K562 (cell line): ENCODE data around the gene CNKSR3.

ENCODE experiments used
- KAT7 ChIP-seq: sonication (generic); formaldehyde crosslinking; IDR thresholded peaks from 2 replicates; pipeline ENCODE4 v1.8.0; 2022; ENCODE audit warnings: missing genetic modification reagents, mild to moderate bottlenecking, borderline replicate concordance
- RCOR1 ChIP-seq, 2 experiments: IDR thresholded peaks; 2 replicates each; pipeline ENCODE4 v1.6.1; 2012; ENCODE audit warnings: low read depth in 2 of 2, low read length in 2 of 2, borderline replicate concordance in 1 of 2, improper control_type of control experiment in 1 of 2
- RNF2 ChIP-seq: sonication (generic); IDR thresholded peaks from 2 replicates; pipeline ENCODE4 v1.6.1; 2016
- SMAD4 ChIP-seq: fragments of 250-450 bp; sonication (Bioruptor Pico); conservative IDR thresholded peaks from 2 replicates; pipeline ENCODE4 v1.8.0; 2021; ENCODE audit warnings: inconsistent platforms, mild to moderate bottlenecking, moderate library complexity
- SREBF2 ChIP-seq: sonication (generic); formaldehyde crosslinking; IDR thresholded peaks from 2 replicates; pipeline ENCODE4 v1.4.0; 2020; ENCODE audit warnings: mild to moderate bottlenecking, missing genetic modification reagents
- U2AF2 ChIP-seq: fragments of 200-400 bp; formaldehyde crosslinking; optimal IDR thresholded peaks from 2 replicates; pipeline ENCODE3; 2017; ENCODE audit warnings: low read depth, mild to moderate bottlenecking, low read length
- YY1 ChIP-seq, 3 experiments: IDR thresholded peaks; 2 replicates each; pipeline ENCODE4 v1.6.1; 2011; ENCODE audit warnings: low read length in 2 of 3, mild to moderate bottlenecking in 2 of 3, moderate library complexity in 2 of 3, borderline replicate concordance in 1 of 3, control low read depth in 1 of 3, low read depth in 1 of 3; ENCODE audit not compliant: insufficient read depth in 3 of 3, insufficient replicate concordance in 2 of 3, control insufficient read depth in 1 of 3, insufficient read length in 1 of 3; ENCODE audit errors: extremely low read depth in 1 of 3
- ZNF217 ChIP-seq: sonication (generic); formaldehyde crosslinking; IDR thresholded peaks from 2 replicates; pipeline ENCODE4 v1.8.0; 2022; ENCODE audit warnings: mild to moderate bottlenecking, missing genetic modification reagents
- TF ChIP-seq, protein P1 (sequence below): fragments of 450-650 bp; IDR thresholded peaks from 2 replicates; pipeline ENCODE4 v1.6.1; 2016; ENCODE audit warnings: low read depth, mild to moderate bottlenecking, moderate library complexity
- TF ChIP-seq, protein P2 (sequence below): IDR thresholded peaks from 2 replicates; pipeline ENCODE4 v1.6.1; 2016; ENCODE audit warnings: missing genetic modification characterization, missing compliant biosample characterization
- TF ChIP-seq, protein P3 (sequence below): fragments of 450-650 bp; IDR thresholded peaks from 2 replicates; pipeline ENCODE4 v1.6.1; 2018; ENCODE audit not compliant: partially characterized antibody

DNA sequence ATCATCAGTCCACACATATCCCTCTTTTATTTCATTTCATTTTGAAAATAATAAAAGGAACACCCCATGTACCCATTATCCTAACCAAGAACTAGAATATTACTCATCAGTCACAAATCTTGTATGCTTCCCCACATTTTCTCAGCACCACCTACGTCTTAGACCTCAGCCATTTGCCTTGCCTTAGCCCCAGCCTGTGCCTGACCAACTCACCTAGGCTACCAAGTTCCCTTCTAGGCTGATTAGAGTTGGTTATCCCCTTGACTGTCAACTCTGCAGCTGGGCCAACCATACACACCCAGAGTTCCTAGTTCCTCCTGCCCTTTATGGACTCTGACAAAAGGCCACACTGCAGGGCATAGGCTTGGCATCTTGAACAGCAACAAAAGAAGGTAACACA, 120.5 kb downstream of the CNKSR3 start:
- TF ChIP-seq ZNF217 (CRISPR knock-in tag) (no peak), YY1 (IDR thresholded peaks at IDR 0.05; ENCODE audit: borderline replicate concordance in 1 of 3, control insufficient read depth in 1 of 3, extremely low read depth in 1 of 3, insufficient read depth in 3 of 3, insufficient read length in 1 of 3, insufficient replicate concordance in 2 of 3, low read depth in 1 of 3, low read length in 2 of 3) (no peak), SMAD4 (CRISPR knock-in tag) (no peak), KAT7 (CRISPR knock-in tag) (no peak), RNF2 (no peak), RCOR1 (IDR thresholded peaks at IDR 0.05; ENCODE audit: borderline replicate concordance in 1 of 2, low read depth in 2 of 2, low read length in 2 of 2) (no peak), SREBF2 (CRISPR knock-in tag) (no peak), U2AF2 (no peak)
- TF ChIP-seq, protein P1, sequence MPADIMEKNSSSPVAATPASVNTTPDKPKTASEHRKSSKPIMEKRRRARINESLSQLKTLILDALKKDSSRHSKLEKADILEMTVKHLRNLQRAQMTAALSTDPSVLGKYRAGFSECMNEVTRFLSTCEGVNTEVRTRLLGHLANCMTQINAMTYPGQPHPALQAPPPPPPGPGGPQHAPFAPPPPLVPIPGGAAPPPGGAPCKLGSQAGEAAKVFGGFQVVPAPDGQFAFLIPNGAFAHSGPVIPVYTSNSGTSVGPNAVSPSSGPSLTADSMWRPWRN = no peak
- TF ChIP-seq, protein P2, sequence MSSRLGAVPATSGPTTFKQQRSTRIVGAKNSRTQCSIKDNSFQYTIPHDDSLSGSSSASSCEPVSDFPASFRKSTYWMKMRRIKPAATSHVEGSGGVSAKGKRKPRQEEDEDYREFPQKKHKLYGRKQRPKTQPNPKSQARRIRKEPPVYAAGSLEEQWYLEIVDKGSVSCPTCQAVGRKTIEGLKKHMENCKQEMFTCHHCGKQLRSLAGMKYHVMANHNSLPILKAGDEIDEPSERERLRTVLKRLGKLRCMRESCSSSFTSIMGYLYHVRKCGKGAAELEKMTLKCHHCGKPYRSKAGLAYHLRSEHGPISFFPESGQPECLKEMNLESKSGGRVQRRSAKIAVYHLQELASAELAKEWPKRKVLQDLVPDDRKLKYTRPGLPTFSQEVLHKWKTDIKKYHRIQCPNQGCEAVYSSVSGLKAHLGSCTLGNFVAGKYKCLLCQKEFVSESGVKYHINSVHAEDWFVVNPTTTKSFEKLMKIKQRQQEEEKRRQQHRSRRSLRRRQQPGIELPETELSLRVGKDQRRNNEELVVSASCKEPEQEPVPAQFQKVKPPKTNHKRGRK (tag) = no peak
- TF ChIP-seq, protein P3, sequence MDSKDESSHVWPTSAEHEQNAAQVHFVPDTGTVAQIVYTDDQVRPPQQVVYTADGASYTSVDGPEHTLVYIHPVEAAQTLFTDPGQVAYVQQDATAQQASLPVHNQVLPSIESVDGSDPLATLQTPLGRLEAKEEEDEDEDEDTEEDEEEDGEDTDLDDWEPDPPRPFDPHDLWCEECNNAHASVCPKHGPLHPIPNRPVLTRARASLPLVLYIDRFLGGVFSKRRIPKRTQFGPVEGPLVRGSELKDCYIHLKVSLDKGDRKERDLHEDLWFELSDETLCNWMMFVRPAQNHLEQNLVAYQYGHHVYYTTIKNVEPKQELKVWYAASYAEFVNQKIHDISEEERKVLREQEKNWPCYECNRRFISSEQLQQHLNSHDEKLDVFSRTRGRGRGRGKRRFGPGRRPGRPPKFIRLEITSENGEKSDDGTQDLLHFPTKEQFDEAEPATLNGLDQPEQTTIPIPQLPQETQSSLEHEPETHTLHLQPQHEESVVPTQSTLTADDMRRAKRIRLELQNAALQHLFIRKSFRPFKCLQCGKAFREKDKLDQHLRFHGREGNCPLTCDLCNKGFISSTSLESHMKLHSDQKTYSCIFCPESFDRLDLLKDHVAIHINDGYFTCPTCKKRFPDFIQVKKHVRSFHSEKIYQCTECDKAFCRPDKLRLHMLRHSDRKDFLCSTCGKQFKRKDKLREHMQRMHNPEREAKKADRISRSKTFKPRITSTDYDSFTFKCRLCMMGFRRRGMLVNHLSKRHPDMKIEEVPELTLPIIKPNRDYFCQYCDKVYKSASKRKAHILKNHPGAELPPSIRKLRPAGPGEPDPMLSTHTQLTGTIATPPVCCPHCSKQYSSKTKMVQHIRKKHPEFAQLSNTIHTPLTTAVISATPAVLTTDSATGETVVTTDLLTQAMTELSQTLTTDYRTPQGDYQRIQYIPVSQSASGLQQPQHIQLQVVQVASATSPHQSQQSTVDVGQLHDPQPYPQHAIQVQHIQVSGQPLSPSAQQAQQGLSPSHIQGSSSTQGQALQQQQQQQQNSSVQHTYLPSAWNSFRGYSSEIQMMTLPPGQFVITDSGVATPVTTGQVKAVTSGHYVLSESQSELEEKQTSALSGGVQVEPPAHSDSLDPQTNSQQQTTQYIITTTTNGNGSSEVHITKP = no peak
